HepG2 (cell line): ENCODE data around the gene GSTCD. TPM values are rescaled to one million over a fixed set of nuclear protein-coding genes. Genes with fewer than 3 reads are reported as not detected.

ENCODE experiments used
- ARID2 ChIP-seq: sonication (generic); formaldehyde crosslinking; IDR thresholded peaks from 2 replicates; pipeline ENCODE4 v1.8.1; 2022; ENCODE audit warnings: mild to moderate bottlenecking, missing genetic modification reagents, borderline replicate concordance
- ASH2L ChIP-seq: fragments of 300-600, 200-600 bp; sonication (generic); IDR thresholded peaks from 2 replicates; pipeline ENCODE4 v1.7.0; 2017; ENCODE audit warnings: low read depth, mild to moderate bottlenecking, moderate library complexity, mixed read lengths, low read length; ENCODE audit not compliant: insufficient read length
- DMAP1 ChIP-seq: IDR thresholded peaks from 2 replicates; pipeline ENCODE4 v1.6.1; 2016
- IRF2 ChIP-seq: IDR thresholded peaks from 2 replicates; pipeline ENCODE4 v1.6.1; 2018; ENCODE audit warnings: missing genetic modification reagents, missing compliant biosample characterization
- NFE2L1 ChIP-seq: sonication (generic); formaldehyde crosslinking; IDR thresholded peaks from 2 replicates; pipeline ENCODE4 v1.4.0; 2020; ENCODE audit warnings: missing genetic modification reagents, mild to moderate bottlenecking, borderline replicate concordance
- PAX8 ChIP-seq: sonication (generic); formaldehyde crosslinking; IDR thresholded peaks from 2 replicates; pipeline ENCODE4 v1.8.0; 2022; ENCODE audit warnings: mild to moderate bottlenecking, missing genetic modification reagents, borderline replicate concordance
- POLR2G ChIP-seq: fragments of 200-400 bp; formaldehyde crosslinking; IDR thresholded peaks from 2 replicates; pipeline ENCODE4 v1.6.1; 2018; ENCODE audit warnings: mild to moderate bottlenecking, low read depth, low read length, moderate library complexity
- PRMT3 ChIP-seq: sonication (generic); formaldehyde crosslinking; IDR thresholded peaks from 2 replicates; pipeline ENCODE4 v1.8.1; 2022; ENCODE audit warnings: low read depth, mild to moderate bottlenecking, moderate library complexity, missing genetic modification reagents, borderline replicate concordance
- SIX4 ChIP-seq: sonication (generic); formaldehyde crosslinking; IDR thresholded peaks from 2 replicates; pipeline ENCODE4 v1.4.0; 2020; ENCODE audit warnings: missing genetic modification reagents
- TEAD2 ChIP-seq: sonication (generic); formaldehyde crosslinking; IDR thresholded peaks from 2 replicates; pipeline ENCODE4 v1.9.0; 2021; ENCODE audit warnings: missing genetic modification reagents
- ZKSCAN5 ChIP-seq: sonication (generic); formaldehyde crosslinking; IDR thresholded peaks from 2 replicates; pipeline ENCODE4 v1.5.1; 2020; ENCODE audit warnings: mild to moderate bottlenecking, missing genetic modification reagents
- ZMAT3 ChIP-seq: sonication (generic); formaldehyde crosslinking; conservative IDR thresholded peaks from 2 replicates; pipeline ENCODE4 v1.7.0; 2021; ENCODE audit warnings: missing genetic modification reagents
- ZMYM3 ChIP-seq: sonication (generic); formaldehyde crosslinking; IDR thresholded peaks from 2 replicates; pipeline ENCODE4 v1.5.1; 2020; ENCODE audit warnings: mild to moderate bottlenecking, missing genetic modification reagents
- ZNF33A ChIP-seq: sonication (generic); formaldehyde crosslinking; IDR thresholded peaks from 2 replicates; pipeline ENCODE4 v1.5.1; 2020; ENCODE audit warnings: missing genetic modification reagents, mild to moderate bottlenecking, moderate library complexity, borderline replicate concordance
- ZNF546 ChIP-seq: sonication (generic); formaldehyde crosslinking; conservative IDR thresholded peaks from 2 replicates; pipeline ENCODE4 v1.8.1; 2023; ENCODE audit warnings: mild to moderate bottlenecking, missing genetic modification reagents
- ZNF547 ChIP-seq: sonication (generic); formaldehyde crosslinking; IDR thresholded peaks from 2 replicates; pipeline ENCODE4 v1.5.1; 2020; ENCODE audit warnings: mild to moderate bottlenecking, missing genetic modification reagents
- ZNF660 ChIP-seq: sonication (generic); formaldehyde crosslinking; IDR thresholded peaks from 2 replicates; pipeline ENCODE4 v1.5.1; 2020; ENCODE audit warnings: mild to moderate bottlenecking, low read depth, missing genetic modification reagents, borderline replicate concordance
- ZNF746 ChIP-seq: sonication (generic); formaldehyde crosslinking; IDR thresholded peaks from 2 replicates; pipeline ENCODE4 v1.8.0; 2022; ENCODE audit warnings: mild to moderate bottlenecking, missing genetic modification reagents
- polyA plus RNA-seq, 8 experiments: library from polyadenylated mRNA; depleted of rRNA in 3 of 8; stranded (reverse) in 7 of 8; unstranded in 1 of 8; fragments of >200 nt; fragmentation: Illumina TruSeq in 4 of 8; extraction: Trizol in 4 of 8; gene quantifications; 2 replicates each; pipeline versions ENCODE4 v1.2.1 to v1.2.3, GENCODE V29; 2011 to 2016; ENCODE audit warnings: low read depth in 4 of 8, missing spikeins in 1 of 8, mixed read lengths in 1 of 8; ENCODE audit not compliant: insufficient read depth in 1 of 8
- total RNA-seq, 5 experiments: library from RNA; depleted of rRNA; stranded (reverse); fragments of >200 nt; fragmentation: Illumina TruSeq; extraction: Trizol; gene quantifications; 2 replicates each; pipeline ENCODE4 v1.2.3, GENCODE V29; 2016; ENCODE audit warnings: low read depth in 1 of 5
- TF ChIP-seq, protein P1 (sequence below): sonication (generic); formaldehyde crosslinking; conservative IDR thresholded peaks from 2 replicates; pipeline ENCODE4 v1.8.0; 2022; ENCODE audit warnings: low read depth, missing genetic modification reagents
- TF ChIP-seq, protein P2 (sequence below): sonication (generic); formaldehyde crosslinking; IDR thresholded peaks from 2 replicates; pipeline ENCODE4 v1.5.1; 2020; ENCODE audit warnings: mild to moderate bottlenecking, missing genetic modification reagents, borderline replicate concordance
- TF ChIP-seq, protein P3 (sequence below): sonication (generic); formaldehyde crosslinking; IDR thresholded peaks from 2 replicates; pipeline ENCODE4 v1.4.0; 2020; ENCODE audit warnings: missing genetic modification reagents

The GSTCD gene
- total and polyA plus RNA-seq, 2 of the 13 experiments (the other 11 are each of a cell fraction or from before 2014, with no cell fraction given): 7.9 to 30.8 TPM

DNA sequence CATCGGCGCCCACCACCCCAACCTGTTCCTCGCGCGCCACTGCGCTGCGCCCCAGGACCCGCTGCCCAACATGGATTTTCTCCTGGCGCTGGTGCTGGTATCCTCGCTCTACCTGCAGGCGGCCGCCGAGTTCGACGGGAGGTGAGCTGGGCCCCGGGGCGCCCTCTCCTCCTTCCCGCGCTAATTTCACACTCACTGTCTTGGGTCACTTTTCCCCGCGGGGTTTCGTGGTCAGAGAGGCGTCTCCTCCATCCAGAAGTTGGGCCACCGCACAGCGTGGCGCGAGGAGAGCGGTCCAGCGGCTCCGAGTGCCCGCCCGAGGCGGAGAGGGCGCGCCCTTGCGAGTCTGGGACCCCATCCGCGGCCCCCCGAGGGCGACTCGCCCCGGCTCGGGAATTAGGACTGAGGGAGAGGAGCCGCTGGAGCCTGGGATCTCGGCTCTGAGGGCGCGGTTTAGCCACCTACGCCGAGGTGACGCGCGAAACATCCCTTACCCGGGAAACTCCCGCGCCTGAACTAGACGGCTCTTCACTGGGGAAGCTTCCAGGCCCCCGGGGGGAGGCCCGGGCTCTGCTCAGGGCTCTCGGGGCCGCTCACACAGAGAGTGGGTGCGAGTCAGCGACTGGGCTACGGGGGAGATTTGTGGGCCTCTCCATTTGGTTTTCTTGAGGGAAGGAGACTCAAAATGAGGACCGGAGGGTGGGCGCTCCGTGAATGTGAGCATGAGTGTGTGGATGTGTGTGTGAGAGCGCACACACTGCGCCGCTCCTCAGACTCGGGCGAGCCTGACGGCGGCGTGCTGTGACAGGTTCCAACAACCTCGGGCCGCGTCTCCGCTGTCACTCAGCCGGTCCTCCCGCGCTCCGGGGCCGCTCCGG lies 187.2 kb downstream of the GSTCD start (continued):
- TF ChIP-seq PRMT3 (CRISPR knock-in tag) (no peak), ZKSCAN5 (CRISPR knock-in tag) (no peak), ZNF547 (no peak), ZNF660 (CRISPR knock-in tag) (no peak), ASH2L (peak; percentile 22), POLR2G (no peak), ZMAT3 (CRISPR knock-in tag) (no peak), IRF2 (CRISPR knock-in tag) (no peak), NFE2L1 (CRISPR knock-in tag) (no peak), ZNF746 (CRISPR knock-in tag) (no peak), PAX8 (no peak), ZNF546 (peak; percentile 82; the same call in 1 of the 2 replicates), ZNF33A (CRISPR knock-in tag) (no peak), SIX4 (CRISPR knock-in tag) (no peak), TEAD2 (no peak), ARID2 (no peak), DMAP1 (CRISPR knock-in tag) (0 out of 2 replicates have a peak, but pooled peaks have one; percentile 18), ZMYM3 (CRISPR knock-in tag) (no peak)
- TF ChIP-seq, protein P1, sequence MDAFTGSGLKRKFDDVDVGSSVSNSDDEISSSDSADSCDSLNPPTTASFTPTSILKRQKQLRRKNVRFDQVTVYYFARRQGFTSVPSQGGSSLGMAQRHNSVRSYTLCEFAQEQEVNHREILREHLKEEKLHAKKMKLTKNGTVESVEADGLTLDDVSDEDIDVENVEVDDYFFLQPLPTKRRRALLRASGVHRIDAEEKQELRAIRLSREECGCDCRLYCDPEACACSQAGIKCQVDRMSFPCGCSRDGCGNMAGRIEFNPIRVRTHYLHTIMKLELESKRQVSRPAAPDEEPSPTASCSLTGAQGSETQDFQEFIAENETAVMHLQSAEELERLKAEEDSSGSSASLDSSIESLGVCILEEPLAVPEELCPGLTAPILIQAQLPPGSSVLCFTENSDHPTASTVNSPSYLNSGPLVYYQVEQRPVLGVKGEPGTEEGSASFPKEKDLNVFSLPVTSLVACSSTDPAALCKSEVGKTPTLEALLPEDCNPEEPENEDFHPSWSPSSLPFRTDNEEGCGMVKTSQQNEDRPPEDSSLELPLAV (CRISPR knock-in tag): no peak
- TF ChIP-seq, protein P2, sequence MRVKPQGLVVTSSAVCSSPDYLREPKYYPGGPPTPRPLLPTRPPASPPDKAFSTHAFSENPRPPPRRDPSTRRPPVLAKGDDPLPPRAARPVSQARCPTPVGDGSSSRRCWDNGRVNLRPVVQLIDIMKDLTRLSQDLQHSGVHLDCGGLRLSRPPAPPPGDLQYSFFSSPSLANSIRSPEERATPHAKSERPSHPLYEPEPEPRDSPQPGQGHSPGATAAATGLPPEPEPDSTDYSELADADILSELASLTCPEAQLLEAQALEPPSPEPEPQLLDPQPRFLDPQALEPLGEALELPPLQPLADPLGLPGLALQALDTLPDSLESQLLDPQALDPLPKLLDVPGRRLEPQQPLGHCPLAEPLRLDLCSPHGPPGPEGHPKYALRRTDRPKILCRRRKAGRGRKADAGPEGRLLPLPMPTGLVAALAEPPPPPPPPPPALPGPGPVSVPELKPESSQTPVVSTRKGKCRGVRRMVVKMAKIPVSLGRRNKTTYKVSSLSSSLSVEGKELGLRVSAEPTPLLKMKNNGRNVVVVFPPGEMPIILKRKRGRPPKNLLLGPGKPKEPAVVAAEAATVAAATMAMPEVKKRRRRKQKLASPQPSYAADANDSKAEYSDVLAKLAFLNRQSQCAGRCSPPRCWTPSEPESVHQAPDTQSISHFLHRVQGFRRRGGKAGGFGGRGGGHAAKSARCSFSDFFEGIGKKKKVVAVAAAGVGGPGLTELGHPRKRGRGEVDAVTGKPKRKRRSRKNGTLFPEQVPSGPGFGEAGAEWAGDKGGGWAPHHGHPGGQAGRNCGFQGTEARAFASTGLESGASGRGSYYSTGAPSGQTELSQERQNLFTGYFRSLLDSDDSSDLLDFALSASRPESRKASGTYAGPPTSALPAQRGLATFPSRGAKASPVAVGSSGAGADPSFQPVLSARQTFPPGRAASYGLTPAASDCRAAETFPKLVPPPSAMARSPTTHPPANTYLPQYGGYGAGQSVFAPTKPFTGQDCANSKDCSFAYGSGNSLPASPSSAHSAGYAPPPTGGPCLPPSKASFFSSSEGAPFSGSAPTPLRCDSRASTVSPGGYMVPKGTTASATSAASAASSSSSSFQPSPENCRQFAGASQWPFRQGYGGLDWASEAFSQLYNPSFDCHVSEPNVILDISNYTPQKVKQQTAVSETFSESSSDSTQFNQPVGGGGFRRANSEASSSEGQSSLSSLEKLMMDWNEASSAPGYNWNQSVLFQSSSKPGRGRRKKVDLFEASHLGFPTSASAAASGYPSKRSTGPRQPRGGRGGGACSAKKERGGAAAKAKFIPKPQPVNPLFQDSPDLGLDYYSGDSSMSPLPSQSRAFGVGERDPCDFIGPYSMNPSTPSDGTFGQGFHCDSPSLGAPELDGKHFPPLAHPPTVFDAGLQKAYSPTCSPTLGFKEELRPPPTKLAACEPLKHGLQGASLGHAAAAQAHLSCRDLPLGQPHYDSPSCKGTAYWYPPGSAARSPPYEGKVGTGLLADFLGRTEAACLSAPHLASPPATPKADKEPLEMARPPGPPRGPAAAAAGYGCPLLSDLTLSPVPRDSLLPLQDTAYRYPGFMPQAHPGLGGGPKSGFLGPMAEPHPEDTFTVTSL (CRISPR knock-in tag): no peak
- TF ChIP-seq, protein P3, sequence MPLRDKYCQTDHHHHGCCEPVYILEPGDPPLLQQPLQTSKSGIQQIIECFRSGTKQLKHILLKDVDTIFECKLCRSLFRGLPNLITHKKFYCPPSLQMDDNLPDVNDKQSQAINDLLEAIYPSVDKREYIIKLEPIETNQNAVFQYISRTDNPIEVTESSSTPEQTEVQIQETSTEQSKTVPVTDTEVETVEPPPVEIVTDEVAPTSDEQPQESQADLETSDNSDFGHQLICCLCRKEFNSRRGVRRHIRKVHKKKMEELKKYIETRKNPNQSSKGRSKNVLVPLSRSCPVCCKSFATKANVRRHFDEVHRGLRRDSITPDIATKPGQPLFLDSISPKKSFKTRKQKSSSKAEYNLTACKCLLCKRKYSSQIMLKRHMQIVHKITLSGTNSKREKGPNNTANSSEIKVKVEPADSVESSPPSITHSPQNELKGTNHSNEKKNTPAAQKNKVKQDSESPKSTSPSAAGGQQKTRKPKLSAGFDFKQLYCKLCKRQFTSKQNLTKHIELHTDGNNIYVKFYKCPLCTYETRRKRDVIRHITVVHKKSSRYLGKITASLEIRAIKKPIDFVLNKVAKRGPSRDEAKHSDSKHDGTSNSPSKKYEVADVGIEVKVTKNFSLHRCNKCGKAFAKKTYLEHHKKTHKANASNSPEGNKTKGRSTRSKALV (CRISPR knock-in tag): peak; percentile 89
